H1 (cell line): ENCODE measurements around the gene LRRTM2. TPM values are rescaled to one million over a fixed set of nuclear protein-coding genes. Genes with fewer than 3 reads are reported as not detected.

Experiments used
- KDM4A ChIP-seq: IDR thresholded peaks from one replicate; pipeline ENCODE4 v1.7.1; 2012; ENCODE audit warnings: low read depth, mild to moderate bottlenecking, moderate library complexity, low read length, inconsistent platforms; ENCODE audit not compliant: severe bottlenecking
- PHF8 ChIP-seq: fragments of 200-600 bp; sonication (generic); conservative IDR thresholded peaks from 2 replicates; pipeline ENCODE4 v1.7.1; 2012; ENCODE audit warnings: low read depth, mild to moderate bottlenecking, inconsistent platforms, low read length, moderate library complexity
- RAD21 ChIP-seq, 2 experiments: IDR thresholded peaks in 1 of 2; conservative IDR thresholded peaks in 1 of 2; 2 replicates each; pipeline ENCODE4 v1.6.1; 2011; ENCODE audit warnings: low read depth in 2 of 2, low read length in 2 of 2, improper control_type of control experiment in 1 of 2, inconsistent platforms in 1 of 2, mild to moderate bottlenecking in 1 of 2, moderate library complexity in 1 of 2
- polyA plus RNA-seq, 7 experiments: library from polyadenylated mRNA; depleted of rRNA in 3 of 7; stranded (reverse) in 5 of 7; unstranded in 2 of 7; fragments of >200 nt in 5 of 7; fragments of 200-250 nt in 2 of 7; gene quantifications; 1 replicate in 5 of 7; 2 replicates in 1 of 7; 4 replicates in 1 of 7; pipeline versions ENCODE4 v1.2.1 to v1.2.3, GENCODE V29; 2011 to 2013; ENCODE audit warnings: missing spikeins in 2 of 7, mixed read lengths in 2 of 7
- total RNA-seq: library from RNA; stranded (reverse); fragmentation: NEBNext Ultra II Directional; extraction: Animal tissue kit (Norgen Biotek cat#: 25700); gene quantifications from 2 replicates; pipeline ENCODE4 v1.2.1, GENCODE V29; 2021
- TF ChIP-seq, protein P1 (sequence below): IDR thresholded peaks from 2 replicates; pipeline ENCODE4 v1.6.1; 2012; ENCODE audit warnings: inconsistent platforms
- TF ChIP-seq, protein P2 (sequence below), 3 experiments: IDR thresholded peaks; 1 replicate in 2 of 3; 2 replicates in 1 of 3; pipeline versions ENCODE4 v1.5.1 to v1.6.1; 2011; ENCODE audit warnings: low read length in 3 of 3, mild to moderate bottlenecking in 3 of 3, inconsistent platforms in 2 of 3, low read depth in 1 of 3, moderate library complexity in 1 of 3; ENCODE audit not compliant: insufficient read depth in 1 of 3; ENCODE audit errors: control extremely low read depth in 1 of 3

Gene LRRTM2
- total and polyA plus RNA-seq, 2 of the 8 experiments (the other 6 are each of a cell fraction or from before 2014, with no cell fraction given): not detected

DNA sequence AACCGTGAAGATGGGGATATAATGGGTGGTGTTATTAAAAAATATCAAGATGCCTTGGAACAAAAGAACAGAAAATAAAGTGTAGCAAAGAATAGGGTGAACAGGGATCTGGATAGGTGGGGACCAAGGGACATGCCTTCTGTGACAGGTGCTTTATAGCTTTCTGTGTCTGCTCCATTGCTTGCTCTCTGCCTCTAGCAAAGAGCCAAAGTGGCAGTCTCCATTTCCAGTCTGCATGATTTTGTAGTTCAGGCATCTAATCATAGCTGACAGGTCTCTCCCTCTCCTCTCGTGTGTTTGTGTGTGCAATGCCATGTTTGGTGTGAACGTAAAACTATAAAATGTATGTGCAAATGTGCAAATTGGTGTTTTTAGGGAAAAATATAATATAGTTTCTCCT, 35.0 kb downstream of the LRRTM2 start (continued):
- TF ChIP-seq PHF8: no peak
- TF ChIP-seq, protein P1, sequence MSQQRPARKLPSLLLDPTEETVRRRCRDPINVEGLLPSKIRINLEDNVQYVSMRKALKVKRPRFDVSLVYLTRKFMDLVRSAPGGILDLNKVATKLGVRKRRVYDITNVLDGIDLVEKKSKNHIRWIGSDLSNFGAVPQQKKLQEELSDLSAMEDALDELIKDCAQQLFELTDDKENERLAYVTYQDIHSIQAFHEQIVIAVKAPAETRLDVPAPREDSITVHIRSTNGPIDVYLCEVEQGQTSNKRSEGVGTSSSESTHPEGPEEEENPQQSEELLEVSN: no peak
- TF ChIP-seq KDM4A: no peak
- TF ChIP-seq, protein P2, sequence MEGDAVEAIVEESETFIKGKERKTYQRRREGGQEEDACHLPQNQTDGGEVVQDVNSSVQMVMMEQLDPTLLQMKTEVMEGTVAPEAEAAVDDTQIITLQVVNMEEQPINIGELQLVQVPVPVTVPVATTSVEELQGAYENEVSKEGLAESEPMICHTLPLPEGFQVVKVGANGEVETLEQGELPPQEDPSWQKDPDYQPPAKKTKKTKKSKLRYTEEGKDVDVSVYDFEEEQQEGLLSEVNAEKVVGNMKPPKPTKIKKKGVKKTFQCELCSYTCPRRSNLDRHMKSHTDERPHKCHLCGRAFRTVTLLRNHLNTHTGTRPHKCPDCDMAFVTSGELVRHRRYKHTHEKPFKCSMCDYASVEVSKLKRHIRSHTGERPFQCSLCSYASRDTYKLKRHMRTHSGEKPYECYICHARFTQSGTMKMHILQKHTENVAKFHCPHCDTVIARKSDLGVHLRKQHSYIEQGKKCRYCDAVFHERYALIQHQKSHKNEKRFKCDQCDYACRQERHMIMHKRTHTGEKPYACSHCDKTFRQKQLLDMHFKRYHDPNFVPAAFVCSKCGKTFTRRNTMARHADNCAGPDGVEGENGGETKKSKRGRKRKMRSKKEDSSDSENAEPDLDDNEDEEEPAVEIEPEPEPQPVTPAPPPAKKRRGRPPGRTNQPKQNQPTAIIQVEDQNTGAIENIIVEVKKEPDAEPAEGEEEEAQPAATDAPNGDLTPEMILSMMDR (IDR thresholded peaks at IDR 0.05; ENCODE audit: control extremely low read depth in 1 of 3, insufficient read depth in 1 of 3, low read depth in 1 of 3, low read length in 3 of 3): no peak
- TF ChIP-seq RAD21 (IDR thresholded peaks at IDR 0.05 in 1 of 2, conservative IDR thresholded peaks at IDR 0.05 in 1 of 2; ENCODE audit: low read depth in 2 of 2, low read length in 2 of 2): no peak
